ENCODE measurements around the gene FXYD7.

GRCh38 chr19:35123573-35123972, 19.5 kb upstream of the FXYD7 start:
- TF ChIP-seq POLR2A (IDR thresholded peaks at IDR 0.05), result no peak
- no peak for TF ChIP-seq CTCF (IDR thresholded peaks at IDR 0.05)
